ENCODE measurements around the gene FLT1. TPM values are rescaled to one million over a fixed set of nuclear protein-coding genes. Genes with fewer than 3 reads are reported as not detected.

The FLT1 gene
- total RNA-seq, 4 donors from 2014 or later = 12.5 to 46.2 (median 31.3) TPM

- peak overlapping the region in 1 of 4 donors; percentile 56 for H3K4me3 ChIP-seq
- no peaks in the 10 kb centered on the region for H3K9me3 ChIP-seq
- TF ChIP-seq POLR2AphosphoS5 (IDR thresholded peaks at IDR 0.05) (no peak), POLR2A (IDR thresholded peaks at IDR 0.05; ENCODE audit: low read depth) (no peak), CTCF (IDR thresholded peaks at IDR 0.05) (no peak), EP300 (IDR thresholded peaks at IDR 0.05) (no peak)
- intact Hi-C loops (cut with DNase I) = no loop called here
- H3K27ac ChIP-seq (replicated peaks in 1 of 4) = peak overlapping the region in 2 of 4 donors; percentile 64 to 75
- no peaks in the 10 kb centered on the region for H3K36me3 ChIP-seq
- H3K27me3 ChIP-seq = peaks cover 0 to 68% (median 27%) of the 10 kb centered on the region in 4 donors
- H3K4me1 ChIP-seq = peaks cover 12 to 26% (median 26%) of the 10 kb centered on the region in 4 donors
- DNase-seq (ENCODE audit: extremely low spot score) = no peak
- 56% methylated on average over 7 of the region's 10 CpGs for WGBS
Observed at GRCh38 chr13:28496188-28496564, 1.2 kb upstream of the FLT1 start.

- DNase-seq (ENCODE audit: extremely low spot score) = no peak
- H3K27me3 ChIP-seq = peaks cover 0 to 73% (median 27%) of the 10 kb centered on the region in 4 donors
- H3K27ac ChIP-seq (replicated peaks in 1 of 4) = peak overlapping the region; percentile 64 to 75 (median 67)
- intact Hi-C loops (cut with DNase I) = no loop called here
- H3K36me3 ChIP-seq = no peaks in the 10 kb centered on the region
- TF ChIP-seq EP300 (IDR thresholded peaks at IDR 0.05) = no peak
- TF ChIP-seq POLR2A (IDR thresholded peaks at IDR 0.05; ENCODE audit: low read depth) = no peak
- no peak for TF ChIP-seq CTCF (IDR thresholded peaks at IDR 0.05)
- TF ChIP-seq POLR2AphosphoS5 (IDR thresholded peaks at IDR 0.05) = no peak
- no peaks in the 10 kb centered on the region for H3K9me3 ChIP-seq
- H3K4me3 ChIP-seq = peak overlapping the region; percentile 52 to 60 (median 56)
- WGBS = 35% methylated on average over 17 of the region's 33 CpGs
- peaks cover 12 to 26% (median 26%) of the 10 kb centered on the region in 4 donors for H3K4me1 ChIP-seq
Observed at GRCh38 chr13:28495538-28496187, 735 bp upstream of the FLT1 start.

- DNase-seq (ENCODE audit: extremely low spot score) = no peak
- no peaks in the 10 kb centered on the region for H3K36me3 ChIP-seq
- intact Hi-C loops (cut with DNase I) = no loop called here
- no peaks in the 10 kb centered on the region for H3K9me3 ChIP-seq
- peak overlapping the region; percentile 64 to 75 (median 67) for H3K27ac ChIP-seq (replicated peaks in 1 of 4)
- WGBS = 0% methylated on average over 15 of the region's 30 CpGs
- H3K27me3 ChIP-seq = peaks cover 0 to 83% (median 27%) of the 10 kb centered on the region in 4 donors
- no peak for TF ChIP-seq POLR2AphosphoS5 (IDR thresholded peaks at IDR 0.05)
- TF ChIP-seq EP300 (IDR thresholded peaks at IDR 0.05) = no peak
- peak overlapping the region; percentile 52 to 60 (median 56) for H3K4me3 ChIP-seq
- H3K4me1 ChIP-seq = peaks cover 13 to 26% (median 26%) of the 10 kb centered on the region in 4 donors
Observed at GRCh38 chr13:28494504-28494777, 487 bp downstream of the FLT1 start.

GRCh38 chr13:28493740-28494503, 1.0 kb downstream of the FLT1 start:
- peak overlapping the region; percentile 64 to 75 (median 67) for H3K27ac ChIP-seq (replicated peaks in 1 of 4)
- no peak for DNase-seq (ENCODE audit: extremely low spot score)
- 5% methylated on average over 27 of the region's 60 CpGs for WGBS
- H3K4me3 ChIP-seq = peak overlapping the region; percentile 52 to 60 (median 56)
- peaks cover 0 to 85% (median 27%) of the 10 kb centered on the region in 4 donors for H3K27me3 ChIP-seq
- no peaks in the 10 kb centered on the region for H3K9me3 ChIP-seq
- intact Hi-C loops (cut with DNase I) = no loop called here
- TF ChIP-seq POLR2A (IDR thresholded peaks at IDR 0.05; ENCODE audit: low read depth) (no peak), CTCF (IDR thresholded peaks at IDR 0.05) (no peak), POLR2AphosphoS5 (IDR thresholded peaks at IDR 0.05) (no peak), EP300 (IDR thresholded peaks at IDR 0.05) (no peak)
- H3K36me3 ChIP-seq = no peaks in the 10 kb centered on the region
- peaks cover 16 to 26% (median 26%) of the 10 kb centered on the region in 4 donors for H3K4me1 ChIP-seq

All from esophagus muscularis mucosa (tissue), 4 donors.